ENCODE results near the gene CCDC71. TPM values are rescaled to one million over a fixed set of nuclear protein-coding genes. Genes with fewer than 3 reads are reported as not detected.

The CCDC71 gene
- total RNA-seq, 3 donors from 2014 or later (not counting 1 experiment from before 2014, with no cell fraction given) = 13.8 to 20.6 (median 15.6) TPM

DNA sequence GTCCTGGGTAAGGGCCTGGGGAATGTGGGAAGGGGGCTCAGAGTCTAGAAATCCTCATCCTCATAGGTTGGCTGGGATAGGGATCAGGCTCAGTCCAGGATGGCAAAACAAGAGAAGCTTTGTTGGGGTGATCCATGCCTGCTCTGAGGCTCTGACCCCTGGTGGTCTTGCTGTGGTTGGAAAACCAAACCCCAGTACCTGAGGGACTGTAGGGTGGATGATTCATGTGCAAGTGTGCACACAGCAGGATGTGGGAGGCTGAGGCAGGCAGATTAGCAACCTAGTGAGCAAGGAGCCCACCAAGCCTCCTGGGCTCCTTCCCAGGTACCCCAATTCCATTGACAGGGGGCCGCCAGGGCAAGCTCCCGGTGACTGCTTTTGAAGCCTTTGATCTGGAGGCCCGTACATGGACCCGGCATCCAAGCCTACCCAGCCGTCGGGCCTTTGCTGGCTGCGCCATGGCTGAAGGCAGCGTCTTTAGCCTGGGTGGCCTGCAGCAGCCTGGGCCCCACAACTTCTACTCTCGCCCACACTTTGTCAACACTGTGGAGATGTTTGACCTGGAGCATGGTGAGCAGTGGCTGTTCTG lies 8.4 kb upstream of the CCDC71 start:
- Mint-ChIP-seq H3K27me3 (ENCODE audit: low read depth in 2 of 2) (peaks cover 0 to 10% of the 10 kb centered on the region in 2 donors), H3K9me3 (no peaks in the 10 kb centered on the region), H3K4me3 (no peak overlapping the region), H3K27ac (no peak overlapping the region), H3K4me1 (peaks cover 10 to 16% of the 10 kb centered on the region in 2 donors), H3K36me3 (no peaks in the 10 kb centered on the region)
- TF ChIP-seq, protein P1, sequence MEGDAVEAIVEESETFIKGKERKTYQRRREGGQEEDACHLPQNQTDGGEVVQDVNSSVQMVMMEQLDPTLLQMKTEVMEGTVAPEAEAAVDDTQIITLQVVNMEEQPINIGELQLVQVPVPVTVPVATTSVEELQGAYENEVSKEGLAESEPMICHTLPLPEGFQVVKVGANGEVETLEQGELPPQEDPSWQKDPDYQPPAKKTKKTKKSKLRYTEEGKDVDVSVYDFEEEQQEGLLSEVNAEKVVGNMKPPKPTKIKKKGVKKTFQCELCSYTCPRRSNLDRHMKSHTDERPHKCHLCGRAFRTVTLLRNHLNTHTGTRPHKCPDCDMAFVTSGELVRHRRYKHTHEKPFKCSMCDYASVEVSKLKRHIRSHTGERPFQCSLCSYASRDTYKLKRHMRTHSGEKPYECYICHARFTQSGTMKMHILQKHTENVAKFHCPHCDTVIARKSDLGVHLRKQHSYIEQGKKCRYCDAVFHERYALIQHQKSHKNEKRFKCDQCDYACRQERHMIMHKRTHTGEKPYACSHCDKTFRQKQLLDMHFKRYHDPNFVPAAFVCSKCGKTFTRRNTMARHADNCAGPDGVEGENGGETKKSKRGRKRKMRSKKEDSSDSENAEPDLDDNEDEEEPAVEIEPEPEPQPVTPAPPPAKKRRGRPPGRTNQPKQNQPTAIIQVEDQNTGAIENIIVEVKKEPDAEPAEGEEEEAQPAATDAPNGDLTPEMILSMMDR (IDR thresholded peaks at IDR 0.05) = no peak
- Histone ChIP-seq H3K4me1 (ENCODE audit: control insufficient read depth, insufficient read depth, low read length) (peaks cover 18% of the 10 kb centered on the region), H3K27ac (ENCODE audit: low read length) (no peak overlapping the region), H3K9me3 (ENCODE audit: control insufficient read depth, insufficient read depth, low read length) (no peaks in the 10 kb centered on the region), H3K27me3 (ENCODE audit: control insufficient read depth, insufficient read depth, low read length) (no peaks in the 10 kb centered on the region), H3K36me3 (ENCODE audit: control insufficient read depth, insufficient read depth, low read length) (no peaks in the 10 kb centered on the region), H3K4me3 (ENCODE audit: low read length) (no peak overlapping the region)
- DNase-seq = no peak
- ATAC-seq = no peak
- intact Hi-C loops (cut with micrococcal nuclease) = no loop called here
- 97% methylated on average over 9 of the region's 9 CpGs for WGBS (ENCODE audit: insufficient coverage)

DNA sequence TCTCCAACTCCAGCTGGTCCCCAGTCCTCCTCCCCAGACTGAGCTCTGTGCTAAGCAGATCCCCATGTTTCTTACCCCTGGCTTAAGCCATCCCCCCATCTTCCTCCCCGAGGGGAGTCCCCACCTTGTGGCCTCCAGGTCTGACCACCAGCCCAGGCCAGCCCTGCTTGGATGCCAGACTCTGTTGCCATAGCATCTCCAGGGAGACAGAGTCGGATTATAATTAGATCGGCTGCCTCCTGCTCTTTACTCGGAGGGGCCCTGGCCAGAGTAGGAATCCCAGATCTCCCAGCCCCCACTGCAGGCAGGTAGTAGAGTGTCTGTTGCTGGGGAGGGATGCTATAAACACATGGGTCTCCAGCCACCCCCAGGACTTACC lies 7.7 kb upstream of the CCDC71 start:
- Mint-ChIP-seq H3K4me1 (peaks cover 10 to 16% of the 10 kb centered on the region in 2 donors), H3K36me3 (no peaks in the 10 kb centered on the region), H3K27me3 (ENCODE audit: low read depth in 2 of 2) (peaks cover 0 to 3% of the 10 kb centered on the region in 2 donors), H3K4me3 (no peak overlapping the region), H3K27ac (no peak overlapping the region), H3K9me3 (no peaks in the 10 kb centered on the region)
- no peaks in the 10 kb centered on the region for H3K36me3 ChIP-seq (ENCODE audit: control insufficient read depth, insufficient read depth, low read length)
- DNase-seq = no peak
- H3K27me3 ChIP-seq (ENCODE audit: control insufficient read depth, insufficient read depth, low read length) = no peaks in the 10 kb centered on the region
- H3K4me1 ChIP-seq (ENCODE audit: control insufficient read depth, insufficient read depth, low read length) = peaks cover 18% of the 10 kb centered on the region
- intact Hi-C loops (cut with micrococcal nuclease) = no loop called here
- H3K4me3 ChIP-seq (ENCODE audit: low read length) = no peak overlapping the region
- WGBS (ENCODE audit: insufficient coverage) = 93% methylated on average over 4 of the region's 4 CpGs
- H3K27ac ChIP-seq (ENCODE audit: low read length) = no peak overlapping the region
- ATAC-seq = no peak
- TF ChIP-seq, protein P1 (IDR thresholded peaks at IDR 0.05) = no peak
- H3K9me3 ChIP-seq (ENCODE audit: control insufficient read depth, insufficient read depth, low read length) = no peaks in the 10 kb centered on the region

DNA sequence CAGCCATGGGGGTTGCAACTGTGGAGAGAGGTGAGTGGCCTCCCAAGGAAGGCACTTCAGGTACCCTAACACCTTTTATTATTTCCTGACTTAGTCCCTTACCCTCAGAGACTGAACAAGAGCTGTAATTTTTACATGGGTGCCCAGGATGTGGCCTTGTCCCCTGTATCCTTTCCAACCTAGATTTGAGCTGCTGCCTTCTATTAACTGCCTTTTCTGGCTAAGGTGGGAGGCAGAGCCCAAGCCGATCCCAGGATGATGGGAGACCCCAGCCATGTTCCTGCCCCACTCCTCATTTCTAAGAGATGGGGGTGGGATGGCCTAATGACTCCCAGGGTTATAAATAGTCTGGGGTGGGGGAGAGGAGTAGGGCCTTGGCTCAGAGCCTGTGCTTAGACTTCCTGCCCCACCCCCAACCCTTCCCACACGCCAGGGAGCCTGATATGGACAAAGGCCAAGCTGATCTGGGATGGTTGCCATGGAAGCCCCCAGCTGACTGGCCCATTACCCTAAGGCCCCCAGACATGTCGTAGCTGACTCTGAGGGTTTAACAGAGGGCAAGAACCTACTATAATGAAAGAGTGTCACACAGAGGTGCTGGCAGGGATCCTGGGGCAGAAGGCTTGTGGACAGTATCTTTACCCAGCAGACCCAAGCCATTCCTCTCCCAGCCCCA lies 7.1 kb upstream of the CCDC71 start:
- DNase-seq (no peak), ATAC-seq (no peak)
- no peaks in the 10 kb centered on the region for H3K9me3 Mint-ChIP-seq
- no peaks in the 10 kb centered on the region for H3K36me3 Mint-ChIP-seq
- H3K27me3 Mint-ChIP-seq (ENCODE audit: low read depth in 2 of 2) = peaks cover 0 to 2% of the 10 kb centered on the region in 2 donors
- H3K4me1 ChIP-seq (ENCODE audit: control insufficient read depth, insufficient read depth, low read length) = peaks cover 18% of the 10 kb centered on the region
- no peaks in the 10 kb centered on the region for H3K9me3 ChIP-seq (ENCODE audit: control insufficient read depth, insufficient read depth, low read length)
- H3K27me3 ChIP-seq (ENCODE audit: control insufficient read depth, insufficient read depth, low read length) = no peaks in the 10 kb centered on the region
- 82% methylated on average over 2 of the region's 3 CpGs for WGBS (ENCODE audit: insufficient coverage)
- H3K4me3 ChIP-seq (ENCODE audit: low read length) = no peak overlapping the region
- no peak overlapping the region for H3K27ac Mint-ChIP-seq
- TF ChIP-seq, protein P1 (IDR thresholded peaks at IDR 0.05) = no peak
- H3K27ac ChIP-seq (ENCODE audit: low read length) = no peak overlapping the region
- no peaks in the 10 kb centered on the region for H3K36me3 ChIP-seq (ENCODE audit: control insufficient read depth, insufficient read depth, low read length)
- intact Hi-C loops (cut with micrococcal nuclease) = no loop called here
- peaks cover 10 to 16% of the 10 kb centered on the region in 2 donors for H3K4me1 Mint-ChIP-seq
- H3K4me3 Mint-ChIP-seq = no peak overlapping the region

All from natural killer cell (primary cell).